GM12891 (cell line): ENCODE results near the gene HAS3.

Source experiments
- POLR2A ChIP-seq: IDR thresholded peaks from 2 replicates; pipeline ENCODE4 v1.6.1; 2011; ENCODE audit warnings: low read depth, low read length, control low read depth
- POLR2AphosphoS5 ChIP-seq: IDR thresholded peaks from 2 replicates; pipeline ENCODE4 v1.6.1; 2011; ENCODE audit warnings: low read depth, low read length, control low read depth

- peak; percentile 30 for TF ChIP-seq POLR2A
- no peak; the same call in 1 of the 2 replicates for TF ChIP-seq POLR2AphosphoS5
These were observed 27.2 kb downstream of the HAS3 start, which contains the start of the genes CHTF8 and UTP4 for GRCh38 chr16:69132424-69133252.
